Activated gamma-delta T cell treated with Interleukin-2 at 50 U/mL for 16 hours (primary cell): Measurements from ENCODE around the gene ZCWPW1.
"Not testable (repeated sequence)": the region's sequence is repeated elsewhere in the genome, so short reads cannot be mapped to it uniquely, and the experiment has no call there.

Experiments used
- DNase-seq: peaks from one replicate; pipeline ENCODE4 v3.0.0-alpha.2; 2020

The ZCWPW1 gene

GRCh38 chr7:100453854-100454253 lies 25.4 kb upstream of the ZCWPW1 start:
- DNase-seq: not testable (repeated sequence)

- DNase-seq: no peak
These were observed 24.0 kb upstream of the ZCWPW1 start for GRCh38 chr7:100452513-100452912.

DNA sequence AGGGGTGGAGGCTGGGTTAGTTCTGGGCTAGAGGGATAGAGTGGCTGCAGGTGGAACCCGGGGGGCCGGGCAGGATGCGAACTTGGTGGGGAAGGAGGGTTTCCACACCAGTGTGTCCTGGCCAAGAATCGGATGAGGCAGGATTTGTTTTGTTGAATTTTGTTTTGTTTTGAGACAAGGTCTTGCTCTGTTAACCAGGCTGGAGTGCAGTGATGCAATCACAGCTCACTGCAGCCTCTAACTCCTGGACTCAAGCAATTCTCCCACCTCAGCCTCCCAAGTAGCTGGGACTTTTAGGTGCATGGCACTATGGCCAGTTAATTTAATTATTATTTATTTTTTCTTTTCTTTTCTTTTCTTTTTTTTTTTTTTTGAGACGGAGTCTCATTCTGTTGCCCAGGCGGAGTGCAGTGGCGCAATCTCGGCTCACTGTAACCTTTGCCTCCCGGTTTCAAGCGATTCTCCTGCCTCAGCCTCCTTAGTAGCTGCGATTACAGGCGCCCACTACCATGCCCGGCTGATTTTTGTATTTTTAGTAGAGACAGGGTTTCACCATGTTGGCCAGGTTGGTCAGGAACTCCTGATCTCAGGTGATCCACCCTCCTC lies 20.8 kb upstream of the ZCWPW1 start:
- DNase-seq: no peak

DNA sequence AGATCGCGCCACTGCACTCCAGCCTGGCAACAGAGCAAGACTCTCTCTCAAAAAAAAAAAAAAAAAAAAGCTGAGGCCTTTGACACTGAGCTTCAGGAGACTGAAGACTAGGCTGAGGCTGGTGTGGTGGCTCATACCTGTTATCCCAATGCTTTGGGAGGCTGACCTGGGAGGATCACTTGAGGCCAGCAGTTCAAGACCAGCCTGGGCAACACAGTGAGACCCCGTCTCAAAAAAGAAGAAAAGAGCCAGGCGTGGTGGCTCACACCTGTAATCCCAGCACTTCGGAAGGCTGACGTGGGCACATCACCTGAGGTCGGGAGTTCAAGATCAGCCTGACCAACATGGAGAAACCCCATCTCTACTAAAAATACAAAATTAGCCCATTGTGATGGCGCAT lies 18.9 kb upstream of the ZCWPW1 start:
- not testable (repeated sequence) for DNase-seq

DNA sequence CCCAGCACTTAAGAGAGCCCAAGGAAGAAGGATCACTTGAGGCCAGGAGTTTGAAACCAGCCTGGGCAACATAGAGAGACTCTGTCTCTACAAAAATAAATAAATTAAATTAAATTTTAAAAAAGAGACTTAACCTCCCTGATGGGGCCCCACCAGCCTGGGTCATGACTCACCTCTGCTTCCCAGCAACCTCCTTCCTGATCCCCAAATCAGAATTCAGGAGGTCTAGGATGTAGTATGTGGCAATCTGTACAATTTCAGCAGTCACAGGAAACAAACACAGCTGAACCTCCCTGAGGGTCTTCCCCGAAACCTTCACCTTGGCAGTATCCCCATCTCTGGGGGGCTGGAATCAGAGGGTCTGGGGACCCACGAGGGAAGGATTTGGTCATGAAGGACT lies 17.5 kb upstream of the ZCWPW1 start:
- no peak for DNase-seq

DNA sequence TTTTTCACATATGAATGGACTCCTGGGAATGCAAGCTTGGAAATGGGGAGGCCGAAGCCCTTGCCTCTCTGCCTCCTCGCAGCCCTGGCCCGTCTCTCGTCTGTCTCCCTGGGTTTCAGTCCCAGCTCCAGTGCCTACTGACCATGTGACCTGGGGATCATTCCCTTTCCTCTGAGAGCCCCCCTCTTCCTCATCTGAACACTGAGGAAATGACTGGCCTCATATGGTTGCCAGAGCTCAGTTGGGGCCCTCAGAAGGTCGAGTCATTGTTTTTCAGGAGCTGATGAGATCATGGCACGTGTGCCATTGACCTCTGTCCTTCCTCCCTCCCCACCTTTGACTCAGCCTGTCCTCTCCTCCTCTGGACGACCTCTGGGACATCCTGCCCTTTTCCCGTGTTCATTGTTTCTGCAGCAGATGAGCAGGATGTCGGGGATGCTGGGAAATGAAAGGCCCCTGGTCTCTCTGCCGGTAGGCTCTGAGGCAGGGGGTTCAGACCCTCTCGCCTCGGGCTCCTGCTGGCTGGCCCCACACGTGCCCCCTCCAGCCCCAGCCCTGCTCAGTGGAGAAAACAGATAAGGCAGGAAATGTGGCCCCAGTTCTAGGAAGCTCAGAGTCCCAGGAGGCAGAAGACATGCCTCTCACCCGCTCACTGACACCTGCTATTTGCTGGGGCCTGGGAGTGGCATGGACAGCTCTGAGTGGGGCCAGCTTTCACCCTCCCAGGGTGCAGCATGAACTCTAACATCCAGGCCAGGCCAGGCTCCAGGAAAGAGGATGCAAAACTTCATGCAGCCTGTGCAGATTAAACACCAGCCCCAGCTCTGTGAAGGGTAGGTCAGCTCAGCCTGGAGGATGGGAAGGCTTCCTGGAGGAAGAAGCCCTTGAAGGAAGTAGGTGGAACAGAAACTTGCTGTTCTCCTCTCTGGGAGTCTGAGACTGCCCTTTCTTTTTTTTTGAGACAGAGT lies 16.1 kb upstream of the ZCWPW1 start:
- no peak for DNase-seq

GRCh38 chr7:100443096-100443840 lies 14.8 kb upstream of the ZCWPW1 start:
- no peak for DNase-seq

DNA sequence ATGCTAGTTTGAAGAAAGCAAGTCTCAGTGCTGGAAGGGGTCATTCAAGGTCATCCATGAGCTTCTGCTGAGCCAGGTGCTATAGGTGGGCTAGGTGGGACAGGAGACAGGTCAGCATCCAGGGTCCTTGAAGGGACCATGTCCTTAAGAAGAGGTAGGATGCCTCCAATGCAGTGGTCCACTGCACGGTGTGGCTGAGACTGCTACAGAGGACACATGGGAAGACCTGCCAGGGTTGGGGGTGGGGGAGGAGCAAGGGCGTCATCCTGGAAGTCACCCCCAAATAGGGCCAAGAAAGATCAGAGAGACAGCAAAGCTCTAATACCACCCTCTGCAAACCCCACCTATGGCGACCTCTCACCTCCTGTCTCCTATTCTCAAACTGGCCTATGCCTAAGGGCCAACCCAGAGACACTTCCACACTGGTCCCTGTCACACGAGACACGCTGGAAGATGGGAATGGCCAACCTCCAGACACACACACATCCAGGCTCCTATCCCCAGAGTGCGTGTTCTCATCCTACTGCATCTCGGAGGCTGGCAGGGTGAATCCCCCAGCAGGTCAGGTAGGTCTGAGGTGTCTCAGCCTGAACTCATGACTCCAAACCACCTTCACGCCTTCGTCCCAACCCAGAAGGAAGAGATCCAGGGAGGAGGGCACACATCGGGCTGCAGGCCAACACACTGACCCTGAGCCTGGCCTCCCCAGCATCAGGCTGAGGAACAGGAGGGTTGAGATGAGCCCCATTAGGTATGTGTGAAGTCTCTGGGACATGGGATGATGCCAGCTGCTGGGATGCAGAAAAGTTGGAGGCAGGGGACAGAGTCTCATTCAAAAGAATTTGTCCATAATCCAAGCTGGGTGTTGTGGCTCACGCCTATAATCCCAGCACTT lies 13.4 kb upstream of the ZCWPW1 start:
- DNase-seq: no peak

DNA sequence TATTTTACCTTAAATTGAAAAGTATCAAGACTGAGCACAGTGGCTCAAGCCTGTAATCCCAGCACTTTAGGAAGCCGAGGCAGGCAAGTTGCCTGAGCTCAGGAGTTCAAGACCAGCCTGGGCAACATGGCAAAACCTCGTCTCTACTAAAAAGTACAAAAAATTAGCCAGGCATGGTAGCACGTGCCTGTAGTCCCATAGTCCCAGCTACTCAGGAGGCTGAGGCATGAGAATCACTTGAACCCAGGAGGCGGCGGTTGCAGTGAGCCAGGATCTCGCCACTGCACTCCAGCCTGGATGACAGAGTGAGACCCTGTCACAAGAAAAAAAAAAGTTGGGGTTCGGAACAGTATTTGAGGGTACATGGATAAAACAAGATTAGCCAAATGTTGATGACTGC lies 10.7 kb upstream of the ZCWPW1 start:
- not testable (repeated sequence) for DNase-seq

DNA sequence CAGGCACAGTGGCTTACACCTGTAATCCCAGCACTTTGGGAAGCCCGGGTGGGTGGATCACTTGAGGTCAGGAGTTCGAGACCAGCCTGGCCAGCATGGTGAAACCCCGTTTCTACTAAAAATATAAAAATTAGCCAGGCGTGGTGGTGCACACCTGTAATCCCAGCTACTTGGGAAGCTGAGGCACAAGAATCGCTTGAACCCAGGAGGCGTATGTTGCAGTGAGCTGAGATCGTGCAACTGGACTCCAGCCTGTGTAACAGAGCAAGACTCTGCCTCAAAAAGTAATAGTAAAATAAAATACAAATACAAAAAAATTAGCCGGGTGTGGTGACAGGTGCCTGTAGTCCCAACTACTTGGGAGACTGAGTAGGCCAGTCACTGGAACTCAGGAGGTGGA lies 10.2 kb upstream of the ZCWPW1 start:
- not testable (repeated sequence) for DNase-seq

GRCh38 chr7:100438172-100438571 lies 9.7 kb upstream of the ZCWPW1 start:
- DNase-seq: no peak

GRCh38 chr7:100437150-100438100 lies 8.9 kb upstream of the ZCWPW1 start:
- no peak for DNase-seq

DNA sequence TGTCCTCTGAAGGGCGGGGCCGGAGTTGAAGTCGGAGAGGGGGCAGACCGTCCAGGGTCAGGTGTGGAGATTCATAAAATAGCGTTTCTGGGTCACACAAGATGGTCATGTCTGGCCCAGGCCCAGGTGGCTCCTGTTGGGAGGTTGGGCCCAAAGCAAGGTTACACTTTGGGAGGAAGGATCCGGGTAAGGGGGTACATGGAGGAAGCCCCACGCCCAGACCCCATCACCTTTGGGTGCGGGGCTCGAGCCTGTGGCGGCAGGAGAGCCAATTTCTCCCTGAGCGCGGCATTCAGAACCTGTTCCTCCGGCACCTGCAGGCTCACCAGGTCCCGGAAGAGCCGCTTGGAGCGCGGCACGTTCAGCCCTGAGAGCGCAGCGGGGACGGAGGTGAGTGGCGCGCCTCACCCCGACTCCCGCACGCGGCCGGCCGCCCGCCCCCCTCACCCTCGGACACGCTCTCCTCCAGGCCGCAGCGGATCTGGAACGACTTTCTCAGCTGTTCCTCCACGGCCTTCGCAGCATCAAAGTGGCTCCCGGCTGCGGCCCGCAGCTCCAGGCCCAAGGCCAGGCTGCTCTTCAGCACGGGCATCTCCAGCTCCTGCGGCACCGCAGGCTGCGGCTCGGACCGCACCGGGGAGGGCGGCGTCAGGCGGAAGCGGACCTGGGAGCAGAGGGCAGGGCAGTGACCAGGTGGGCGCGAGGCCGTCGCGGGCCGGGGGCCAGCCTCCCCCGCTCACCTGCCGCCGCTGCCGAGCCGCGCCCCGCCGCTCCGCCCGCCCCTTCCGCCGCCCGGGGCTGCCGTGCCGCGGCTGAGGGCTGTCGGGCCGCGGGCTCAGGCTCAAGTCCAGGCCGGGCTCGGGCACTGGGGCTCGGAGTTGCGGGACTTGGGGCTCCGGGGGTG lies 7.2 kb upstream of the ZCWPW1 start:
- DNase-seq: peak; percentile 46

GRCh38 chr7:100434297-100435144 lies 6.0 kb upstream of the ZCWPW1 start:
- DNase-seq: no peak

- no peak for DNase-seq
These were observed 5.2 kb upstream of the ZCWPW1 start for GRCh38 chr7:100433592-100434296.

DNA sequence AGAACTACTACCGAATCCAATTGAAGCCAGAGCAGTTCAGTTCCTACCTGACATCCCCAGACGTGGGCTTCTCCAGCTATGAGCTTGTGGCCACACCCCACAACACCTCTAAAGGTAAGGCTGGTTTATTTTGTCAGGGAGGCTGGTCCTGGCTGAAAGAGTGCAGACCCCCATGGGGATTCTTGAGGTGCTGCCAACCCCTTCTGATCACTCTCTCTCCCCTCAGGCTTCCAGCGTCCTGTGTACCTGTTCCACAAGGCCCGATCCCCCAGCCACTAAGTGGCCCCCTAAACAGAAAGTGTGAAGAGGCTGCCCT lies 4.7 kb upstream of the ZCWPW1 start:
- no peak for DNase-seq

DNA sequence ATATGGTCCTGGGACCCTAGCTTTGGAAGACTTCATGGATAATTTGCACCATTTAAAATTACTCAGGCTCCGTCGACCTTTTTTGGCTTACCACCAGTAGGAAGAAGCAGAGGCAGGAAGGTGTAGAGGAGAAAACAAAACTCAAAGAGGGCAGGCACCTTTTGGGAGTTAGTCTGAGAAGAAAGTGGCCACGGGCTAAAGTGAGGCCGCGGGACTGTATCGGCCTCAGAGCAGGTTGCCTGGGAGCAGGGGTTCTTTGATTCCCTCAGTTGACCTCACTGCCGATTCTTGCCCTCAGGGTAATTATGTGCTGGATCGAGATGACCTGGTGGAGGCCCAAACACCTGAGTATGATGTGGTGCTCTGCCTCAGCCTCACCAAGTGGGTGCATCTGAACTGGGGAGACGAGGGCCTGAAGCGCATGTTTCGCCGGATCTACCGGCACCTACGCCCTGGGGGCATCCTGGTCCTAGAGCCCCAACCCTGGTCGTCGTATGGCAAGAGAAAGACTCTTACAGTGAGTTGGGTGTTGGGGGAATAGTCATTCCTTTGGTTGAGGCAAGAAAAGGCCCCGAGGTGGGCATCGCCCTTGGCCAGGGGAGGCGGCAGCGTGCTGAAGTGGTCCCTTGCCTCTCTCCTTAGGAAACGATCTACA lies 4.2 kb upstream of the ZCWPW1 start:
- no peak for DNase-seq

DNA sequence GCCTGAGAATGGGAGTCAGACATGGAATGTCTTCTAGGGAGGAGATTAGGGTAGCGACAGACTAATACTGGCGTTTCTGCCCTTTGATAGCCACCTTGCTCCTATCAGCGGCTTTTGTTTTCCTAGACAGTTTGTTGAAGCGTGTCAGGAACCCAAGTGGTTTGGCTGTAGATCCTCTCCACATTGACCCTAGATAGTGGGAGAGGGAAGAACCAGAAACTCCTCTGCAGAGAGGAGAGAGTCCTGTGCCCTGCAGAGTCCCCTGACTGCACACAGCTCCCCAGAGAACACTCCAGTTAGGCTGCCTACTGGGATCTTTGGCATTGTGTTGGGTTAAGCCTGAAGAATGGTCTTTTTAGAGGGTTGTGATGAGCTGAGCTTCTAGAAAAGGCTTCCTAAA lies 3.5 kb upstream of the ZCWPW1 start:
- no peak for DNase-seq
